ENCODE data around the gene PSD.

PSD gene

GRCh38 chr10:102420181-102420713, 1.7 kb upstream of the PSD start:
- no peak for DNase-seq (ENCODE audit: low read depth)

- DNase-seq (ENCODE audit: low read depth), result no peak
Measured at GRCh38 chr10:102419269-102420180, 940 bp upstream of the PSD start.

GRCh38 chr10:102416695-102417094, 1.9 kb downstream of the PSD start:
- DNase-seq (ENCODE audit: low read depth), result no peak

GRCh38 chr10:102416283-102416682, 2.3 kb downstream of the PSD start:
- no peak for DNase-seq (ENCODE audit: low read depth)

- no peak for DNase-seq (ENCODE audit: low read depth)
Measured at GRCh38 chr10:102414749-102415148, 3.8 kb downstream of the PSD start.

- DNase-seq (ENCODE audit: low read depth), result no peak
Measured at GRCh38 chr10:102413806-102414561, 4.6 kb downstream of the PSD start.

GRCh38 chr10:102413053-102413705, 5.4 kb downstream of the PSD start:
- DNase-seq (ENCODE audit: low read depth), result no peak

GRCh38 chr10:102412293-102412692, 6.3 kb downstream of the PSD start:
- DNase-seq (ENCODE audit: low read depth), result no peak

GRCh38 chr10:102411341-102412255, 7.0 kb downstream of the PSD start:
- no peak for DNase-seq (ENCODE audit: low read depth)

GRCh38 chr10:102410429-102411073, 8.0 kb downstream of the PSD start:
- peak; percentile 31 for DNase-seq (ENCODE audit: low read depth)

- peak; percentile 20 for DNase-seq (ENCODE audit: low read depth)
Measured at GRCh38 chr10:102409604-102410428, 8.8 kb downstream of the PSD start.

- peak; percentile 45 for DNase-seq (ENCODE audit: low read depth)
Measured at GRCh38 chr10:102408728-102409603, 9.6 kb downstream of the PSD start.

GRCh38 chr10:102408131-102408727, 10.4 kb downstream of the PSD start:
- no peak for DNase-seq (ENCODE audit: low read depth)

GRCh38 chr10:102407425-102408130, 11.0 kb downstream of the PSD start:
- DNase-seq (ENCODE audit: low read depth), result no peak

- DNase-seq (ENCODE audit: low read depth), result no peak
Measured at GRCh38 chr10:102406815-102407214, 11.8 kb downstream of the PSD start.

- DNase-seq (ENCODE audit: low read depth), result no peak
Measured at GRCh38 chr10:102405632-102406031, 13.0 kb downstream of the PSD start.

GRCh38 chr10:102405108-102405571, 13.4 kb downstream of the PSD start:
- DNase-seq (ENCODE audit: low read depth), result no peak
